AG04449 (cell line): ENCODE data around the gene KCNN2.

Source experiments
- CTCF ChIA-PET: fragments of 350-600 bp; formaldehyde crosslinking; extraction: SDS; loops from one replicate; lab custom pipeline; 2021; ENCODE audit warnings: antibody characterized with exemption; lab: Yijun Ruan, JAX
- POLR2A ChIA-PET: fragments of 400-600, 350-600 bp; formaldehyde crosslinking; extraction: SDS; loops from one replicate; lab custom pipeline; 2020; ENCODE audit warnings: antibody characterized with exemption, inconsistent platforms; lab: Yijun Ruan, JAX
- DNase-seq: peaks from one replicate; pipeline ENCODE4 v3.0.0-alpha.2; 2010; ENCODE audit warnings: low read depth, low spot score
- H3K4me3 ChIP-seq: 2 replicates; pipeline ENCODE4 v1.5.1; 2011; ENCODE audit warnings: low read depth, mild to moderate bottlenecking, control low read depth, low read length
- CTCF ChIP-seq: IDR thresholded peaks from one replicate; pipeline ENCODE4 v1.5.1; 2011; ENCODE audit warnings: mild to moderate bottlenecking, moderate library complexity, low read length, control low read depth, inconsistent platforms; ENCODE audit not compliant: insufficient read depth; ENCODE audit errors: missing control alignments

The KCNN2 gene

GRCh38 chr5:114319821-114320220 lies 42.0 kb upstream of the KCNN2 start:
- ChIA-PET CTCF (interaction anchor here (1.0 to 2.1 kb wide), 4 partner anchors 10 to 131 kb away, joined by 4 to 6 read pairs (median 4); no protein-coding TSS in a partner anchor), POLR2A (no interaction called here)
- no peak overlapping the region for H3K4me3 ChIP-seq
- TF ChIP-seq CTCF, result no peak
- DNase-seq, result peak; percentile 26

- H3K4me3 ChIP-seq, result no peak overlapping the region
- DNase-seq, result no peak
- CTCF ChIA-PET, result interaction anchor here (0.9 to 1.0 kb wide), 2 partner anchors 11 to 20 kb away, joined by 3 to 4 read pairs; no protein-coding TSS in a partner anchor
- POLR2A ChIA-PET, result no interaction called here
- TF ChIP-seq CTCF, result no peak
Observed at GRCh38 chr5:114324282-114324681, 37.6 kb upstream of the KCNN2 start.

- DNase-seq, result peak; percentile 28
- TF ChIP-seq CTCF, result no peak
- ChIA-PET CTCF (interaction anchor here (1.3 kb wide), 1 partner anchor 10 kb away, joined by 3 read pairs; no protein-coding TSS in a partner anchor), POLR2A (no interaction called here)
- H3K4me3 ChIP-seq, result no peak overlapping the region
Observed at GRCh38 chr5:114325541-114325940, 36.3 kb upstream of the KCNN2 start.

- DNase-seq, result no peak
- H3K4me3 ChIP-seq, result no peak overlapping the region
- no peak for TF ChIP-seq CTCF
- POLR2A ChIA-PET, result no interaction called here
- CTCF ChIA-PET, result interaction anchor here (1.2 kb wide), 1 partner anchor 121 kb away, joined by 4 read pairs; no protein-coding TSS in a partner anchor
Observed at GRCh38 chr5:114327474-114327873, 34.4 kb upstream of the KCNN2 start.

GRCh38 chr5:114327987-114328386 lies 33.9 kb upstream of the KCNN2 start:
- TF ChIP-seq CTCF, result no peak
- H3K4me3 ChIP-seq, result no peak overlapping the region
- DNase-seq, result no peak
- POLR2A ChIA-PET, result no interaction called here
- CTCF ChIA-PET, result interaction anchor here (1.2 to 1.7 kb wide), 2 partner anchors 121 to 227 kb away, joined by 4 to 5 read pairs; no protein-coding TSS in a partner anchor

- no peak for DNase-seq
- H3K4me3 ChIP-seq, result no peak overlapping the region
- TF ChIP-seq CTCF, result no peak
- ChIA-PET CTCF (interaction anchor here (1.6 to 2.9 kb wide), 2 partner anchors 27 to 230 kb away, joined by 3 to 8 read pairs; no protein-coding TSS in a partner anchor), POLR2A (no interaction called here)
Observed at GRCh38 chr5:114330916-114331531, 30.8 kb upstream of the KCNN2 start.
